ENCODE measurements around the gene GFRA1. TPM values are rescaled to one million over a fixed set of nuclear protein-coding genes. Genes with fewer than 3 reads are reported as not detected.
A peak's percentile ranks its signal among the peaks of the same experiment; 100 is the strongest.

GFRA1 gene
- total RNA-seq, 1 donor from 2014 or later = 44.1 TPM

DNA sequence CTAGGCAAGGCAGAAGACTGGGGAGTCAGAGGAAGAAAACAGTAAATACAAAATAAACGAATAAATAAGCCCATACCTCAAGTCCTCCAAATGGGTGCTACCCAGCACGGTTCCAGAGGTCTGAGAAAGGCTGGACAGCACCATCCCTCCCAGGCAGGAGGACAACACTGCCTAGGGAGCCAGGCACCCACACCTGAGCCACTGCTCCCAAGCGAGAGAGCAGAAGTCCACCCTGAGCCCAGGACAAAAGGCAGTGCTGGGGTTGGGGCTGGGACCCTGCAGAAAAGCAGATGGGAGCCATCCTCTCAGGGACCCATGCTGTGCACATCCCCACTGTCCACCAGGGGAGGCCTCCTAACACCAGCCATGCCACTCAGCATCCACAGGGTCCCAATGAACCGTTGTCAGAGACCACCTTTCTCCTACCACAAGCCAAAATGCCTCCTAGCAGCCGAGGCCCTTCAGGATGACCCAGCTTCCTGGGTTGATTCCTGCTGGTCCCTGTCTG, 16.2 kb downstream of the GFRA1 start:
- H3K9me3 Mint-ChIP-seq (ENCODE audit: unreplicated experiment) = no peaks in the 10 kb centered on the region
- TF ChIP-seq, protein P1, sequence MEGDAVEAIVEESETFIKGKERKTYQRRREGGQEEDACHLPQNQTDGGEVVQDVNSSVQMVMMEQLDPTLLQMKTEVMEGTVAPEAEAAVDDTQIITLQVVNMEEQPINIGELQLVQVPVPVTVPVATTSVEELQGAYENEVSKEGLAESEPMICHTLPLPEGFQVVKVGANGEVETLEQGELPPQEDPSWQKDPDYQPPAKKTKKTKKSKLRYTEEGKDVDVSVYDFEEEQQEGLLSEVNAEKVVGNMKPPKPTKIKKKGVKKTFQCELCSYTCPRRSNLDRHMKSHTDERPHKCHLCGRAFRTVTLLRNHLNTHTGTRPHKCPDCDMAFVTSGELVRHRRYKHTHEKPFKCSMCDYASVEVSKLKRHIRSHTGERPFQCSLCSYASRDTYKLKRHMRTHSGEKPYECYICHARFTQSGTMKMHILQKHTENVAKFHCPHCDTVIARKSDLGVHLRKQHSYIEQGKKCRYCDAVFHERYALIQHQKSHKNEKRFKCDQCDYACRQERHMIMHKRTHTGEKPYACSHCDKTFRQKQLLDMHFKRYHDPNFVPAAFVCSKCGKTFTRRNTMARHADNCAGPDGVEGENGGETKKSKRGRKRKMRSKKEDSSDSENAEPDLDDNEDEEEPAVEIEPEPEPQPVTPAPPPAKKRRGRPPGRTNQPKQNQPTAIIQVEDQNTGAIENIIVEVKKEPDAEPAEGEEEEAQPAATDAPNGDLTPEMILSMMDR (IDR thresholded peaks at IDR 0.05) = no peak
- DNase-seq (ENCODE audit: extremely low spot score, unreplicated experiment) = no peak
- H3K27me3 Mint-ChIP-seq (ENCODE audit: unreplicated experiment) = no peaks in the 10 kb centered on the region
- no peak overlapping the region for H3K27ac Mint-ChIP-seq (ENCODE audit: unreplicated experiment)
- H3K36me3 Mint-ChIP-seq (ENCODE audit: unreplicated experiment) = no peaks in the 10 kb centered on the region
- no peak overlapping the region for H3K4me3 Mint-ChIP-seq (ENCODE audit: unreplicated experiment)
- H3K4me1 Mint-ChIP-seq (ENCODE audit: unreplicated experiment) = peaks cover 45% of the 10 kb centered on the region

DNA sequence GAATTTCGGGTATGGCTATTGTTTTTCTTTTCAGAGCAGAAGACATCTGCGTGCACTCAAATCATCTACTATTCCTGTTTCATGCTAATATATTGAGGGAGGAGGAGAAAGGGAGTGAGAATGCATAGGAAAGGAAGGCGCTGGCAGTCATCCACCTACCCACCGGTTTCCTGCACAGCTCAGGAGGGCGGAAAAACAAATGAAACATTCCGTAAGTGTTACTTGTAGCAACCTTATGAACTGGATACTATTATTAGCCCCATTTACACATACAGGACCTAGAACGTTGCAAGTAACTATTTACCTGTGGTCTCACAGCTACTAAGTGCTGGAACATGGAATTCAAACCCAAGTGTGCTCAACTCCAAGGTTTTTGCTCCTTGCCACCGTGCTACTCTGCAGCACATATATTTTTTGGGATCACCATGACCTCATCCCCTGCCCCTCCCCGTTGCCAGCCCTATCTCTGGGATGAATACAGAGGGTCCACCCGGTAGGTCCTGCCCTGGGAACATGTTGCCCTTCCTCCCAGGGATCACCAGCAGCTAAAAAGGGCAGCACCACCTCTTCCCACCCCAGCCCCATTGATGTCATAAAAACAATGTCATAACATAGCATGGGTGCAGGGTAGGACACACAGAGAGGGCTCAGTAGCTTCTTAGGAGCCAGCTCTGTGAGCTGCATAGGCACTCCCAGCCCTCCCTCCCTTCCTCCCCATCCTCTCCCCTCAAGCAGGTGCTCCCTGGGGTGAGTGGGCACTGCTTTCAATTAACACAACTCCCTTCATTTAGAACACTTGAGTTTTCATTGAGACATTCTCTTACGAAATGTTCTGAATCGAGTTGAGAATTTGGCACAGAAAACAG, 16.9 kb downstream of the GFRA1 start:
- H3K36me3 Mint-ChIP-seq (ENCODE audit: unreplicated experiment) = no peaks in the 10 kb centered on the region
- H3K27me3 Mint-ChIP-seq (ENCODE audit: unreplicated experiment) = no peaks in the 10 kb centered on the region
- H3K27ac Mint-ChIP-seq (ENCODE audit: unreplicated experiment) = peak overlapping the region; percentile 54
- H3K4me1 Mint-ChIP-seq (ENCODE audit: unreplicated experiment) = peaks cover 45% of the 10 kb centered on the region
- DNase-seq (ENCODE audit: extremely low spot score, unreplicated experiment) = no peak
- no peak overlapping the region for H3K4me3 Mint-ChIP-seq (ENCODE audit: unreplicated experiment)
- TF ChIP-seq, protein P1 (IDR thresholded peaks at IDR 0.05) = no peak
- H3K9me3 Mint-ChIP-seq (ENCODE audit: unreplicated experiment) = no peaks in the 10 kb centered on the region

DNA sequence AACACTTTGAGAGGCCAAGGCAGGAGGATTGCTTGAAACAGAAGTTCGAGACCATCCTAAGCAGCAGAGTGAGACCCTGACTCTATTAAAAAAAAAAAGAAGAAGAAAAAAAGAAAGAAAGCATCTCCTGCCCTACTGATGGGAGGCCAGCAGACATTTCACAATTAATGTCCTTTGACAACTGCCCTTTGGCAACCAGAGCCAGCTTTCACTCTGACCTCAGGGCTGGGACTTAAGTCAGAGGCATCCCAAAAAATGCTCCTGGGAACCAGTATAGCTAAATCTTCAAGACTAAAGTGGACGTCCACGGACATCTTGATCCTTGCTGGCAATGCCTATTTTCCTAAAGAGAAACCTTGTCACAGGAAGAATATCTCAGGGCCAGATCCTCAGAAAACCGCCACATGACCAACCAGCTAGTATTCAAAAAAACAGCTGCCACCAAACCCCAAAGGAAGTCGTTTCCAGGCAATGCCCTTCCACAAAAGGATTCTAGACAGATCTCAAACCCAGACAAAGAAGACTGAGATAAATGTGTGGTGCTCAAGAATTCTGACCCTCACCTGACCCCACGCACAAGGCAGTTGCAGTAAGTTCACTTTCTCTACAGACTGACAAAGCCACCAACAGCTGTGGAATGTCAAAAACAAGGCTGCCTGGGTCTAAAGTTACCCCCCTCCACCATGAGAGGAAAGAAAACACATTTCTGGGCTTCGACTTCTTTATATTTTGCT, 18.4 kb downstream of the GFRA1 start:
- H3K9me3 Mint-ChIP-seq (ENCODE audit: unreplicated experiment) = no peaks in the 10 kb centered on the region
- H3K27ac Mint-ChIP-seq (ENCODE audit: unreplicated experiment) = peak overlapping the region; percentile 75
- TF ChIP-seq, protein P1 (IDR thresholded peaks at IDR 0.05) = no peak
- no peaks in the 10 kb centered on the region for H3K36me3 Mint-ChIP-seq (ENCODE audit: unreplicated experiment)
- H3K27me3 Mint-ChIP-seq (ENCODE audit: unreplicated experiment) = no peaks in the 10 kb centered on the region
- no peak for DNase-seq (ENCODE audit: extremely low spot score, unreplicated experiment)
- H3K4me3 Mint-ChIP-seq (ENCODE audit: unreplicated experiment) = peak overlapping the region; percentile 26
- peaks cover 37% of the 10 kb centered on the region for H3K4me1 Mint-ChIP-seq (ENCODE audit: unreplicated experiment)

DNA sequence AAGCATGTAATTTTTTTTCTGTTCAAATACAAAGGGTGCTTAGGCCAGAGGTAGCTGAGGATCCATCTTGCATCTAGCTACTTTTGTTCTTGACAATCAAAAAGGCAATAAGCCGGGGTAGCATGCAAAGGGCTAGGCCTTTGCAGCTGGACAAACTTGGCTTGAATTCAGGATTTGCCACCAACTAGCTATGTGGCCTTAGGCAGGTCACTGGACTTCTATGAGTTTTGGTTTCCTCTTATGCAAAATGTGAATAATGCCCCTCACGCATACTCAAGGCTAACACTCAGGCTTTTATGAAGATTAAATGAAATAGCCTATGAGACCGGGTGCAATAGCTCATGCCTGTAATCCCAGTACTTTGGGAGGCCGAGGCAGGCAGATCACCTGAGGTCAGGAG, 19.3 kb downstream of the GFRA1 start:
- Mint-ChIP-seq H3K9me3 (ENCODE audit: unreplicated experiment) (no peaks in the 10 kb centered on the region), H3K27ac (ENCODE audit: unreplicated experiment) (no peak overlapping the region), H3K27me3 (ENCODE audit: unreplicated experiment) (no peaks in the 10 kb centered on the region), H3K4me1 (ENCODE audit: unreplicated experiment) (peaks cover 37% of the 10 kb centered on the region), H3K36me3 (ENCODE audit: unreplicated experiment) (no peaks in the 10 kb centered on the region), H3K4me3 (ENCODE audit: unreplicated experiment) (no peak overlapping the region)
- TF ChIP-seq, protein P1 (IDR thresholded peaks at IDR 0.05) = no peak
- DNase-seq (ENCODE audit: extremely low spot score, unreplicated experiment) = no peak

Measured in osteocyte (in vitro differentiated cells).